A549 (cell line): ENCODE results near the gene CREB5. TPM values are rescaled to one million over a fixed set of nuclear protein-coding genes. Genes with fewer than 3 reads are reported as not detected.
A peak's percentile ranks its signal among the peaks of the same experiment; 100 is the strongest.

Source experiments
- ATAC-seq, 2 experiments: fragments of 200-7000 bp in 1 of 2; fragments of >200 bp in 1 of 2; cut with Nextera tagmentation in 1 of 2; cut with Tn5 transposase in 1 of 2; 3 replicates each; pipeline versions ENCODE4 v1.8.0 to v1.9.1; 2018 to 2020; ENCODE audit warnings: mild to moderate bottlenecking in 1 of 2, moderate library complexity in 1 of 2
- CTCF ChIA-PET: fragments of 300-600 bp; sonication (Branson Sonifier 250); formaldehyde crosslinking; extraction: SDS; loops from one replicate; lab custom pipeline; 2021; ENCODE audit warnings: antibody characterized with exemption, inconsistent platforms; lab: Yijun Ruan, JAX
- POLR2A ChIA-PET: fragments of 350-600 bp; formaldehyde crosslinking; extraction: SDS; loops from one replicate; lab custom pipeline; 2021; ENCODE audit warnings: antibody characterized with exemption, inconsistent platforms; lab: Yijun Ruan, JAX
- DNase-seq, 2 experiments: peaks; one replicate each; pipeline versions ENCODE4 v3.0.0 to v3.0.0-alpha.2; 2011 to 2016; ENCODE audit warnings: low read depth in 1 of 2, low spot score in 1 of 2
- FAIRE-seq: peaks from 2 replicates; lab custom pipeline; 2011; peaks lifted over from hg19 to GRCh38; lab: Jason Lieb, UNC
- H3K27ac ChIP-seq, 2 experiments: fragments of >200 bp; sonication (Bioruptor Twin); formaldehyde crosslinking; 3 replicates each; pipeline ENCODE4 v1.5.1; 2016 to 2017
- H3K4me1 ChIP-seq: fragments of >200 bp; sonication (Bioruptor Twin); formaldehyde crosslinking; 3 replicates; pipeline ENCODE4 v1.6.1; 2016
- H3K4me2 ChIP-seq: fragments of >200 bp; sonication (Bioruptor Twin); formaldehyde crosslinking; 3 replicates; pipeline ENCODE4 v1.6.1; 2016
- H3K4me3 ChIP-seq: fragments of >200 bp; sonication (Bioruptor Twin); formaldehyde crosslinking; 3 replicates; pipeline ENCODE4 v1.5.1; 2016
- H3K9me3 ChIP-seq: fragments of >200 bp; sonication (Bioruptor Twin); formaldehyde crosslinking; 3 replicates; pipeline ENCODE4 v1.6.1; 2016
- CBX2 ChIP-seq: fragments of 200-600 bp; sonication (generic); IDR thresholded peaks from 2 replicates; pipeline ENCODE4 v1.6.1; 2016; ENCODE audit warnings: low read depth, mild to moderate bottlenecking, borderline replicate concordance
- CTCF ChIP-seq: fragments of >200 bp; sonication (Bioruptor Twin); formaldehyde crosslinking; IDR thresholded peaks from 3 replicates; pipeline ENCODE4 v1.5.1; 2016
- EHMT2 ChIP-seq: fragments of 200-600 bp; sonication (generic); IDR thresholded peaks from 2 replicates; pipeline ENCODE4 v1.6.1; 2016; ENCODE audit warnings: antibody characterized with exemption, low read depth, mild to moderate bottlenecking, moderate library complexity
- FOSL2 ChIP-seq, 2 experiments: fragments of 450-650 bp in 1 of 2; fragments of >200 bp in 1 of 2; sonication (Bioruptor Twin) in 1 of 2; formaldehyde crosslinking; IDR thresholded peaks; 2 replicates each; pipeline versions ENCODE4 v1.5.0 to v1.6.1; 2016 to 2020; ENCODE audit warnings: mild to moderate bottlenecking in 1 of 2, moderate library complexity in 1 of 2
- HOXA7 ChIP-seq: fragments of 250-450 bp; sonication (Bioruptor Pico); IDR thresholded peaks from 2 replicates; pipeline ENCODE4 v1.5.0; 2020; ENCODE audit warnings: mild to moderate bottlenecking, moderate library complexity
- NR3C1 ChIP-seq: fragments of >200 bp; sonication (Bioruptor Twin); formaldehyde crosslinking; IDR thresholded peaks from 3 replicates; pipeline ENCODE4 v1.6.1; 2017
- PBX3 ChIP-seq: IDR thresholded peaks from 2 replicates; pipeline ENCODE4 v1.6.1; 2012
- PHF8 ChIP-seq: fragments of 200-600 bp; sonication (generic); IDR thresholded peaks from 2 replicates; pipeline ENCODE4 v1.6.1; 2016; ENCODE audit warnings: low read depth, mild to moderate bottlenecking, antibody characterized with exemption, moderate library complexity, borderline replicate concordance
- RARB ChIP-seq: fragments of 250-450 bp; sonication (Bioruptor Pico); IDR thresholded peaks from 2 replicates; pipeline ENCODE4 v1.8.0; 2021; ENCODE audit warnings: mild to moderate bottlenecking, moderate library complexity
- RCOR1 ChIP-seq: fragments of 150-350 bp; IDR thresholded peaks from 2 replicates; pipeline ENCODE4 v1.6.1; 2014; ENCODE audit warnings: antibody characterized with exemption, low read length, low read depth
- SMC3 ChIP-seq: fragments of >200 bp; sonication (Bioruptor Twin); formaldehyde crosslinking; IDR thresholded peaks from 3 replicates; pipeline ENCODE4 v1.6.1; 2018; ENCODE audit warnings: inconsistent platforms
- TFCP2L1 ChIP-seq: fragments of 250-450 bp; sonication (Bioruptor Pico); IDR thresholded peaks from 2 replicates; pipeline ENCODE4 v1.5.0; 2021; ENCODE audit warnings: mild to moderate bottlenecking
- USF2 ChIP-seq: fragments of 450-650 bp; IDR thresholded peaks from 2 replicates; pipeline ENCODE4 v1.6.1; 2014; ENCODE audit warnings: antibody characterized with exemption
- ZNF302 ChIP-seq: fragments of 250-450 bp; sonication (Bioruptor Pico); IDR thresholded peaks from 2 replicates; pipeline ENCODE4 v1.9.0; 2021; ENCODE audit warnings: inconsistent platforms, mild to moderate bottlenecking, moderate library complexity
- ZSCAN20 ChIP-seq: fragments of 250-450 bp; sonication (Bioruptor Pico); IDR thresholded peaks from 2 replicates; pipeline ENCODE4 v1.8.0; 2022; ENCODE audit warnings: mild to moderate bottlenecking, moderate library complexity
- WGBS: methylation state at CpG from one replicate; pipeline ENCODE4 v1.1.6; 2017; ENCODE audit errors: missing lambda C conversion rate; 5-methylcytosine and 5-hydroxymethylcytosine counted together
- polyA plus RNA-seq, 4 experiments: library from polyadenylated mRNA; depleted of rRNA in 3 of 4; stranded (reverse); fragments of >200 nt; fragmentation: RNase III in 1 of 4; extraction: RNeasy Plus Mini Kit Qiagen cat#74134 plus additional on column Dnase treatment in 1 of 4; gene quantifications; 2 replicates in 3 of 4; 3 replicates in 1 of 4; pipeline ENCODE4 v1.2.3, GENCODE V29; 2011 to 2017

Gene CREB5
- polyA plus RNA-seq, 2 of the 4 experiments (the other 2 are of a cell fraction), result 0.61 to 1.5 TPM

GRCh38 chr7:28732071-28732869 lies 320.0 kb downstream of the CREB5 start:
- no peak overlapping the region for H3K4me3 ChIP-seq
- CTCF ChIA-PET, result interaction anchor here (0.7 to 1.4 kb wide), 2 partner anchors 21 to 107 kb away, joined by 3 read pairs; no protein-coding TSS in a partner anchor
- no peak overlapping the region for H3K27ac ChIP-seq
- H3K4me2 ChIP-seq, result no peak overlapping the region
- TF ChIP-seq PHF8, result no peak
- TF ChIP-seq ZSCAN20, result no peak
- TF ChIP-seq CTCF, result no peak
- no peak for TF ChIP-seq EHMT2
- FAIRE-seq (no peak), ATAC-seq (no peak), DNase-seq (peak in 1 of 2 experiments; percentile 16)
- H3K9me3 ChIP-seq, result no peaks in the 10 kb centered on the region
- WGBS, result 49% methylated on average over 11 of the region's 11 CpGs
- 0 out of 3 replicates have a peak, but pooled peaks cover 9% of the 10 kb centered on the region for H3K4me1 ChIP-seq
- POLR2A ChIA-PET, result no interaction called here

GRCh38 chr7:28733035-28733434 lies 320.7 kb downstream of the CREB5 start:
- H3K27ac ChIP-seq, result no peak overlapping the region
- ChIA-PET CTCF (interaction anchor here (1.0 kb wide), 1 partner anchor 16 kb away, joined by 3 read pairs; no protein-coding TSS in a partner anchor), POLR2A (interaction anchor here (0.6 kb wide), 1 partner anchor 865 kb away, joined by 9 read pairs; no protein-coding TSS in a partner anchor)
- no peak overlapping the region for H3K4me2 ChIP-seq
- TF ChIP-seq FOSL2 (IDR thresholded peaks at IDR 0.05) (no peak), FOSL2 (CRISPR knock-in tag; IDR thresholded peaks at IDR 0.05) (no peak), PBX3 (no peak), NR3C1 (no peak), CBX2 (no peak), TFCP2L1 (CRISPR knock-in tag) (no peak), USF2 (no peak), SMC3 (no peak)
- ATAC-seq (no peak), DNase-seq (no peak), FAIRE-seq (no peak)
- WGBS, result 36% methylated on average over 2 of the region's 2 CpGs
- H3K4me3 ChIP-seq, result no peak overlapping the region
- no peaks in the 10 kb centered on the region for H3K9me3 ChIP-seq
- H3K4me1 ChIP-seq, result 0 out of 3 replicates have a peak, but pooled peaks cover 9% of the 10 kb centered on the region

- Histone ChIP-seq H3K27ac (no peak overlapping the region), H3K4me1 (no peaks in the 10 kb centered on the region)
- DNase-seq, result no peak
- no peak for ATAC-seq
- 70% methylated on average over 5 of the region's 5 CpGs for WGBS
- no peak for TF ChIP-seq RARB (CRISPR knock-in tag)
- no peak for TF ChIP-seq ZNF302 (CRISPR knock-in tag)
- TF ChIP-seq HOXA7, result no peak
- no peak for TF ChIP-seq RCOR1
- TF ChIP-seq, all 56 proteins: peak for 0
- Histone ChIP-seq H3K4me2 (no peak overlapping the region), H3K4me3 (no peak overlapping the region), H3K9me3 (no peaks in the 10 kb centered on the region)
- ChIA-PET POLR2A (no interaction called here), CTCF (interaction anchor here (1.3 to 1.4 kb wide), 2 partner anchors 9 to 13 kb away, joined by 3 to 4 read pairs; no protein-coding TSS in a partner anchor)
- FAIRE-seq, result no peak
These were observed 326.1 kb downstream of the CREB5 start for GRCh38 chr7:28738412-28738811.
